ENCODE data around the gene LRRC41.

DNA sequence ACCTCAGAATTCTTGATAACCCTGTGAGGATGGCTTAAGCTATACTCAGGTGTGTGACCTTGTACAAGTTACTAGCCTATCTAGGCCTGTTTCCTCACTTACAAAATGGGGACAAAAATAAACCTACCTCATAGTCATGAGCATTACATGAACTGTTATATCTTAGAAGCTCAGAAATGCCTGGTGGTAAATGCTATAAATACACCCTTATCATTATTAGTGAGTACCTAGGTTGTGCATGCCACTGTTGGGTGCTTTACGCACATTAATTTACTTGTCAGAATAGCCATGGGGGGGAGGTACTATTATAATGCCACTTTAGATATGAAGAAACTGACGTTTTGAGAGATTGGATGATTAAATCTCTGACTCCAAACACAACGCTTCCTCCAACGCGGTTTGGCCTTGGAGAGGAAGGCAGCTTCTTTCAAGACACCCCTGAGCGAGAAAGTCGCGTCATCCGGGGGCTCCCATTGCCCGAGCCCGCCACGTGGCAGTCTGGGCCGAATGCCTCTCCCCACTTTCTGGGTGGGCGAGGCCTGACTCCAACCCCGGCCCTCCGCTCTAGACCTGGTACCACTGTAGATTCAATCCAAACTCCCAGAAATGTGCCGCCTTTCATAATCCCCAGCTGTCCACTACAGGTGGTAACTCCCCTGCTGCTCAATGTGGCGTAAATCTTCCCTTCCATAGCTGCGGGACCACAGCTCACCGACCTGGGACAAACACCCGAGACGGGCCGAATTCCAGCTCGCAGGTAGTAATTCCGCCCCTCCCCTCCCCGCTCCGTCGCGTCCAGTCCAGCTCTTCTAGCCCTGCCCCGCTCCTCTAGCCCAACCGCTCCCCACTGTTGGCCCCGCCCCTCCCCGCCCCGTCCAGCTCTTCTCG, 56.6 kb downstream of the LRRC41 start:
- TF ChIP-seq, protein P1, sequence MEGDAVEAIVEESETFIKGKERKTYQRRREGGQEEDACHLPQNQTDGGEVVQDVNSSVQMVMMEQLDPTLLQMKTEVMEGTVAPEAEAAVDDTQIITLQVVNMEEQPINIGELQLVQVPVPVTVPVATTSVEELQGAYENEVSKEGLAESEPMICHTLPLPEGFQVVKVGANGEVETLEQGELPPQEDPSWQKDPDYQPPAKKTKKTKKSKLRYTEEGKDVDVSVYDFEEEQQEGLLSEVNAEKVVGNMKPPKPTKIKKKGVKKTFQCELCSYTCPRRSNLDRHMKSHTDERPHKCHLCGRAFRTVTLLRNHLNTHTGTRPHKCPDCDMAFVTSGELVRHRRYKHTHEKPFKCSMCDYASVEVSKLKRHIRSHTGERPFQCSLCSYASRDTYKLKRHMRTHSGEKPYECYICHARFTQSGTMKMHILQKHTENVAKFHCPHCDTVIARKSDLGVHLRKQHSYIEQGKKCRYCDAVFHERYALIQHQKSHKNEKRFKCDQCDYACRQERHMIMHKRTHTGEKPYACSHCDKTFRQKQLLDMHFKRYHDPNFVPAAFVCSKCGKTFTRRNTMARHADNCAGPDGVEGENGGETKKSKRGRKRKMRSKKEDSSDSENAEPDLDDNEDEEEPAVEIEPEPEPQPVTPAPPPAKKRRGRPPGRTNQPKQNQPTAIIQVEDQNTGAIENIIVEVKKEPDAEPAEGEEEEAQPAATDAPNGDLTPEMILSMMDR (IDR thresholded peaks at IDR 0.05 in 2 of 3, conservative IDR thresholded peaks at IDR 0.05 in 1 of 3; ENCODE audit: borderline replicate concordance in 1 of 3, insufficient read depth in 1 of 3, low read depth in 2 of 3, low read length in 2 of 3), result no peak
- TF ChIP-seq EZH2 (IDR thresholded peaks at IDR 0.05), result no peak
- no peak for TF ChIP-seq SRF (IDR thresholded peaks at IDR 0.05; ENCODE audit: low read depth)
- TF ChIP-seq POLR2A (IDR thresholded peaks at IDR 0.05; ENCODE audit: borderline replicate concordance, extremely low read depth, insufficient read depth, insufficient read length), result no peak
- no peak for TF ChIP-seq EZH2phosphoT487 (IDR thresholded peaks at IDR 0.05; ENCODE audit: borderline replicate concordance)
- no peak for TF ChIP-seq ATF3 (IDR thresholded peaks at IDR 0.05)
- TF ChIP-seq CEBPB (IDR thresholded peaks at IDR 0.05; ENCODE audit: low read depth), result no peak
- TF ChIP-seq YY1 (IDR thresholded peaks at IDR 0.05; ENCODE audit: extremely low read depth, insufficient replicate concordance, low read depth, low read length), result no peak
- TF ChIP-seq POLR2AphosphoS5 (IDR thresholded peaks at IDR 0.05; ENCODE audit: low read depth, low read length), result peak; percentile 56
- TF ChIP-seq RAD21 (IDR thresholded peaks at IDR 0.05; ENCODE audit: low read depth), result no peak
- TF ChIP-seq REST (IDR thresholded peaks at IDR 0.05; ENCODE audit: low read depth), result no peak
